Uterus (tissue), 2 donors: Measurements from ENCODE around the gene TTLL7.

Experiments used
- POLR2A ChIP-seq, 2 donors: fragments of 450-650 bp; IDR thresholded peaks; one replicate each; pipeline ENCODE4 v1.6.1; 2016; ENCODE audit warnings: antibody characterized with exemption in 2 of 2, mild to moderate bottlenecking in 1 of 2, moderate library complexity in 1 of 2
- TF ChIP-seq, protein P1 (sequence below), 4 experiments: fragments of 200-600 bp in 2 of 4; fragments of 450-650 bp in 2 of 4; sonication (generic) in 2 of 4; IDR thresholded peaks; one replicate each; pipeline ENCODE4 v1.5.1; 2016 to 2019; ENCODE audit warnings: antibody characterized with exemption in 4 of 4, mild to moderate bottlenecking in 2 of 4, moderate library complexity in 1 of 4

DNA sequence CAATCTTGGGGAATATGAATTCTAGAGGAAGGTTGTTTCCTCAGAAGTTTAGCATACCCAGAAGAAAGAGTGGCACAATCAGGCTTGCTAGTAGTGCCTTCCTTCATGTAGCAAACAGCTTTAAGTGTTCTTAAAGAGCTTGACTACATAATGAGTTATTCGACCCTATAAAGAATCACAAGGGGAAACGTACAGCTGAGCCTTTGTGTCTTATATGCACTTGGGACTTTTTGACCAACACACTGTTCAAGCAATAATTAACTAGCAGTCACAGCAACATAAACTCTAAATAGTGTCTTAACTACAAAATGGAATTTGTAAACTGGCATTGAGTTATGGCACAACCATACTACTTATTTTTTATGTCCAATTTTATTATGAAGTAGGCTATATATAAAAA, 86.1 kb downstream of the TTLL7 start:
- no peak for TF ChIP-seq POLR2A (IDR thresholded peaks at IDR 0.05)
- TF ChIP-seq, protein P1, sequence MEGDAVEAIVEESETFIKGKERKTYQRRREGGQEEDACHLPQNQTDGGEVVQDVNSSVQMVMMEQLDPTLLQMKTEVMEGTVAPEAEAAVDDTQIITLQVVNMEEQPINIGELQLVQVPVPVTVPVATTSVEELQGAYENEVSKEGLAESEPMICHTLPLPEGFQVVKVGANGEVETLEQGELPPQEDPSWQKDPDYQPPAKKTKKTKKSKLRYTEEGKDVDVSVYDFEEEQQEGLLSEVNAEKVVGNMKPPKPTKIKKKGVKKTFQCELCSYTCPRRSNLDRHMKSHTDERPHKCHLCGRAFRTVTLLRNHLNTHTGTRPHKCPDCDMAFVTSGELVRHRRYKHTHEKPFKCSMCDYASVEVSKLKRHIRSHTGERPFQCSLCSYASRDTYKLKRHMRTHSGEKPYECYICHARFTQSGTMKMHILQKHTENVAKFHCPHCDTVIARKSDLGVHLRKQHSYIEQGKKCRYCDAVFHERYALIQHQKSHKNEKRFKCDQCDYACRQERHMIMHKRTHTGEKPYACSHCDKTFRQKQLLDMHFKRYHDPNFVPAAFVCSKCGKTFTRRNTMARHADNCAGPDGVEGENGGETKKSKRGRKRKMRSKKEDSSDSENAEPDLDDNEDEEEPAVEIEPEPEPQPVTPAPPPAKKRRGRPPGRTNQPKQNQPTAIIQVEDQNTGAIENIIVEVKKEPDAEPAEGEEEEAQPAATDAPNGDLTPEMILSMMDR (IDR thresholded peaks at IDR 0.05): no peak
